WERI-Rb-1 (cell line): ENCODE measurements around the gene SMU1.
"Not testable (repeated sequence)": the region's sequence is repeated elsewhere in the genome, so short reads cannot be mapped to it uniquely, and the experiment has no call there.

ENCODE experiments used
- DNase-seq: peaks from one replicate; pipeline ENCODE4 v3.0.0-alpha.2; 2020
- H3K27ac ChIP-seq: fragments of 250-450 bp; sonication (Bioruptor Pico); 2 replicates; pipeline ENCODE4 v1.5.1; 2020; ENCODE audit warnings: mild to moderate bottlenecking, moderate library complexity
- H3K27me3 ChIP-seq: fragments of 250-450 bp; sonication (Bioruptor Pico); 2 replicates; pipeline ENCODE4 v1.5.1; 2021; ENCODE audit warnings: mild to moderate bottlenecking, low read depth, moderate library complexity; ENCODE audit not compliant: insufficient read depth, severe bottlenecking
- H3K36me3 ChIP-seq: fragments of 250-450 bp; sonication (Bioruptor Pico); 2 replicates; pipeline ENCODE4 v1.5.1; 2020; ENCODE audit warnings: mild to moderate bottlenecking, moderate library complexity
- H3K4me3 ChIP-seq: 2 replicates; pipeline ENCODE4 v1.5.1; 2011; ENCODE audit warnings: low read depth, mild to moderate bottlenecking, control low read depth, low read length
- H3K9me3 ChIP-seq: fragments of 250-450 bp; sonication (Bioruptor Pico); 2 replicates; pipeline ENCODE4 v1.5.1; 2021; ENCODE audit warnings: mild to moderate bottlenecking, moderate library complexity; ENCODE audit not compliant: severe bottlenecking
- CTCF ChIP-seq: IDR thresholded peaks from 2 replicates; pipeline ENCODE4 v1.5.1; 2011; ENCODE audit warnings: low read depth, mild to moderate bottlenecking, control low read depth, inconsistent platforms, low read length

The SMU1 gene

GRCh38 chr9:33092634-33093033 is 16.2 kb upstream of the SMU1 start:
- Histone ChIP-seq H3K36me3 (no peaks in the 10 kb centered on the region), H3K27me3 (no peaks in the 10 kb centered on the region), H3K27ac (no peak overlapping the region), H3K4me3 (no peak overlapping the region), H3K9me3 (no peaks in the 10 kb centered on the region)
- DNase-seq, result no peak
- no peak for TF ChIP-seq CTCF

- DNase-seq, H3K9me3 ChIP-seq, H3K27ac ChIP-seq, H3K36me3 ChIP-seq, H3K27me3 ChIP-seq, H3K4me3 ChIP-seq: not testable (repeated sequence)
These were observed 9.2 kb upstream of the SMU1 start for GRCh38 chr9:33085672-33086071.

- no peak for TF ChIP-seq CTCF
- H3K36me3 ChIP-seq, result no peaks in the 10 kb centered on the region
- H3K4me3 ChIP-seq, result no peak overlapping the region
- no peak overlapping the region for H3K27ac ChIP-seq
- peaks cover 3% of the 10 kb centered on the region for H3K9me3 ChIP-seq
- no peaks in the 10 kb centered on the region for H3K27me3 ChIP-seq
- DNase-seq, result no peak
These were observed 6.3 kb upstream of the SMU1 start for GRCh38 chr9:33082538-33083326.

- Histone ChIP-seq H3K4me3 (no peak overlapping the region), H3K27ac (no peak overlapping the region), H3K36me3 (no peaks in the 10 kb centered on the region), H3K9me3 (peaks cover 3% of the 10 kb centered on the region), H3K27me3 (no peaks in the 10 kb centered on the region)
- no peak for TF ChIP-seq CTCF
- no peak for DNase-seq
These were observed 5.7 kb upstream of the SMU1 start for GRCh38 chr9:33082128-33082527.

GRCh38 chr9:33081128-33081851 is 4.8 kb upstream of the SMU1 start:
- DNase-seq, result peak; percentile 73
- no peaks in the 10 kb centered on the region for H3K36me3 ChIP-seq
- H3K27me3 ChIP-seq, result no peaks in the 10 kb centered on the region
- no peak overlapping the region for H3K27ac ChIP-seq
- peak; percentile 55; the same call in 1 of the 2 replicates for TF ChIP-seq CTCF
- peak overlapping the region; percentile 34 for H3K4me3 ChIP-seq
- peaks cover 3% of the 10 kb centered on the region for H3K9me3 ChIP-seq

- DNase-seq, result no peak
- Histone ChIP-seq H3K27ac (no peak overlapping the region), H3K36me3 (no peaks in the 10 kb centered on the region), H3K4me3 (no peak overlapping the region), H3K27me3 (no peaks in the 10 kb centered on the region), H3K9me3 (no peaks in the 10 kb centered on the region)
- no peak for TF ChIP-seq CTCF
These were observed 4.1 kb upstream of the SMU1 start for GRCh38 chr9:33080534-33080933.
